HG03097 (cell line): ENCODE measurements around the gene PDGFRB.

ENCODE experiments used
- ATAC-seq: cut with Tn5 transposase; IDR thresholded peaks from one replicate; pipeline ENCODE4 v1.9.1; 2021; ENCODE audit not compliant: unreplicated experiment, low FRiP score

The PDGFRB gene

GRCh38 chr5:150119421-150120061 is 36.1 kb downstream of the PDGFRB start:
- ATAC-seq = no peak

GRCh38 chr5:150118561-150119229 is 37.0 kb downstream of the PDGFRB start:
- ATAC-seq = no peak

- ATAC-seq = no peak
These were observed 37.6 kb downstream of the PDGFRB start for GRCh38 chr5:150117945-150118560.

- no peak for ATAC-seq
These were observed 38.8 kb downstream of the PDGFRB start for GRCh38 chr5:150116667-150117400.

GRCh38 chr5:150114773-150115408 is 40.8 kb downstream of the PDGFRB start:
- ATAC-seq = no peak

- no peak for ATAC-seq
These were observed 41.5 kb downstream of the PDGFRB start for GRCh38 chr5:150114102-150114641.

GRCh38 chr5:150113047-150113744 is 42.4 kb downstream of the PDGFRB start:
- no peak for ATAC-seq

- no peak for ATAC-seq
These were observed 43.2 kb downstream of the PDGFRB start for GRCh38 chr5:150112201-150113046.

- ATAC-seq = no peak
These were observed 44.5 kb downstream of the PDGFRB start for GRCh38 chr5:150111122-150111521.

GRCh38 chr5:150109921-150110320 is 45.7 kb downstream of the PDGFRB start:
- no peak for ATAC-seq

- ATAC-seq = no peak
These were observed 46.7 kb downstream of the PDGFRB start for GRCh38 chr5:150108711-150109514.

- no peak for ATAC-seq
These were observed 47.7 kb downstream of the PDGFRB start for GRCh38 chr5:150107909-150108447.

GRCh38 chr5:150106674-150107426 is 48.8 kb downstream of the PDGFRB start:
- ATAC-seq = no peak

- no peak for ATAC-seq
These were observed 49.6 kb downstream of the PDGFRB start for GRCh38 chr5:150105928-150106615.

- no peak for ATAC-seq
These were observed 51.1 kb downstream of the PDGFRB start for GRCh38 chr5:150104550-150104870.

GRCh38 chr5:150103678-150104549 is 51.7 kb downstream of the PDGFRB start:
- no peak for ATAC-seq
